Ishikawa (cell line): ENCODE results near the gene GAB1.

Experiments used
- CEBPB ChIP-seq: IDR thresholded peaks from 2 replicates; pipeline ENCODE4 v1.6.1; 2012
- EP300 ChIP-seq: IDR thresholded peaks from 2 replicates; pipeline ENCODE4 v1.6.1; 2012; ENCODE audit warnings: borderline replicate concordance
- NFIC ChIP-seq: IDR thresholded peaks from 2 replicates; pipeline ENCODE4 v1.6.1; 2012
- RAD21 ChIP-seq: IDR thresholded peaks from 2 replicates; pipeline ENCODE4 v1.6.1; 2012; ENCODE audit warnings: low read depth
- TEAD4 ChIP-seq: IDR thresholded peaks from 2 replicates; pipeline ENCODE4 v1.6.1; 2012
- YY1 ChIP-seq: IDR thresholded peaks from 2 replicates; pipeline ENCODE4 v1.6.1; 2012; ENCODE audit warnings: low read depth
- TF ChIP-seq, protein P1 (sequence below): IDR thresholded peaks from 2 replicates; pipeline ENCODE4 v1.6.1; 2012; ENCODE audit warnings: low read depth, mild to moderate bottlenecking

- TF ChIP-seq TEAD4 (no peak), EP300 (no peak), YY1 (no peak), CEBPB (no peak), RAD21 (no peak), NFIC (no peak)
- TF ChIP-seq, protein P1, sequence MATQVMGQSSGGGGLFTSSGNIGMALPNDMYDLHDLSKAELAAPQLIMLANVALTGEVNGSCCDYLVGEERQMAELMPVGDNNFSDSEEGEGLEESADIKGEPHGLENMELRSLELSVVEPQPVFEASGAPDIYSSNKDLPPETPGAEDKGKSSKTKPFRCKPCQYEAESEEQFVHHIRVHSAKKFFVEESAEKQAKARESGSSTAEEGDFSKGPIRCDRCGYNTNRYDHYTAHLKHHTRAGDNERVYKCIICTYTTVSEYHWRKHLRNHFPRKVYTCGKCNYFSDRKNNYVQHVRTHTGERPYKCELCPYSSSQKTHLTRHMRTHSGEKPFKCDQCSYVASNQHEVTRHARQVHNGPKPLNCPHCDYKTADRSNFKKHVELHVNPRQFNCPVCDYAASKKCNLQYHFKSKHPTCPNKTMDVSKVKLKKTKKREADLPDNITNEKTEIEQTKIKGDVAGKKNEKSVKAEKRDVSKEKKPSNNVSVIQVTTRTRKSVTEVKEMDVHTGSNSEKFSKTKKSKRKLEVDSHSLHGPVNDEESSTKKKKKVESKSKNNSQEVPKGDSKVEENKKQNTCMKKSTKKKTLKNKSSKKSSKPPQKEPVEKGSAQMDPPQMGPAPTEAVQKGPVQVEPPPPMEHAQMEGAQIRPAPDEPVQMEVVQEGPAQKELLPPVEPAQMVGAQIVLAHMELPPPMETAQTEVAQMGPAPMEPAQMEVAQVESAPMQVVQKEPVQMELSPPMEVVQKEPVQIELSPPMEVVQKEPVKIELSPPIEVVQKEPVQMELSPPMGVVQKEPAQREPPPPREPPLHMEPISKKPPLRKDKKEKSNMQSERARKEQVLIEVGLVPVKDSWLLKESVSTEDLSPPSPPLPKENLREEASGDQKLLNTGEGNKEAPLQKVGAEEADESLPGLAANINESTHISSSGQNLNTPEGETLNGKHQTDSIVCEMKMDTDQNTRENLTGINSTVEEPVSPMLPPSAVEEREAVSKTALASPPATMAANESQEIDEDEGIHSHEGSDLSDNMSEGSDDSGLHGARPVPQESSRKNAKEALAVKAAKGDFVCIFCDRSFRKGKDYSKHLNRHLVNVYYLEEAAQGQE: no peak
Observed at GRCh38 chr4:143438710-143439109, 102.0 kb downstream of the GAB1 start.
